ENCODE data around the gene C6orf136. TPM values are rescaled to one million over a fixed set of nuclear protein-coding genes. Genes with fewer than 3 reads are reported as not detected.

C6orf136 gene
- total RNA-seq, 2 experiments from 2014 or later = 32.5 to 33.9 TPM

DNA sequence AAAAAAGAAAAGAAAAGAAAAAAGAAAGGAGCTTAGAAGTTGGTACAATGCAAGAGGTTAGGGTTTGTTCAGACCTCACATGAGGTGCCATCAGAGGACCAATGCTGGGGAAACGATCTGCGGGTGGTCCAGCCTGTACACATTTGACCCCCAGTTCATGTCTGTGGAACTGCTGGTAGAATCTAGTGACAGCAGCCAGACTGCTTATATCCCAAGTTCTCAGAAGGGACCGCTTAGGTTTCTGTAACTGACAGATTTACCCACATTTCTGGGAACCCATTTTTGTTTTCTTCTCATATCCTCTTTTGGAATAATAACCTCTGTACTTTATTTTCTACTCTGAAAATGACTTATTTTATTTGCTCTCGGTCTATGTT is 34.8 kb downstream of the C6orf136 start:
- H3K9me3 Mint-ChIP-seq (ENCODE audit: low read depth) = no peaks in the 10 kb centered on the region
- peaks cover 25% of the 10 kb centered on the region for H3K4me1 Mint-ChIP-seq
- peak; percentile 56 for DNase-seq
- peaks cover 80% of the 10 kb centered on the region for H3K36me3 Mint-ChIP-seq
- peak overlapping the region; percentile 90 for H3K27ac Mint-ChIP-seq
- no peaks in the 10 kb centered on the region for H3K27me3 Mint-ChIP-seq
- ATAC-seq = no peak
- H3K4me3 Mint-ChIP-seq = peak overlapping the region; percentile 90
- CTCF ChIA-PET = interaction anchor here (0.9 to 23.7 kb wide), 8 partner anchors 10 to 398 kb away, joined by 3 to 936 read pairs (median 3); partner anchors contain the start of genes DHX16, FLOT1, MDC1 and TUBB

DNA sequence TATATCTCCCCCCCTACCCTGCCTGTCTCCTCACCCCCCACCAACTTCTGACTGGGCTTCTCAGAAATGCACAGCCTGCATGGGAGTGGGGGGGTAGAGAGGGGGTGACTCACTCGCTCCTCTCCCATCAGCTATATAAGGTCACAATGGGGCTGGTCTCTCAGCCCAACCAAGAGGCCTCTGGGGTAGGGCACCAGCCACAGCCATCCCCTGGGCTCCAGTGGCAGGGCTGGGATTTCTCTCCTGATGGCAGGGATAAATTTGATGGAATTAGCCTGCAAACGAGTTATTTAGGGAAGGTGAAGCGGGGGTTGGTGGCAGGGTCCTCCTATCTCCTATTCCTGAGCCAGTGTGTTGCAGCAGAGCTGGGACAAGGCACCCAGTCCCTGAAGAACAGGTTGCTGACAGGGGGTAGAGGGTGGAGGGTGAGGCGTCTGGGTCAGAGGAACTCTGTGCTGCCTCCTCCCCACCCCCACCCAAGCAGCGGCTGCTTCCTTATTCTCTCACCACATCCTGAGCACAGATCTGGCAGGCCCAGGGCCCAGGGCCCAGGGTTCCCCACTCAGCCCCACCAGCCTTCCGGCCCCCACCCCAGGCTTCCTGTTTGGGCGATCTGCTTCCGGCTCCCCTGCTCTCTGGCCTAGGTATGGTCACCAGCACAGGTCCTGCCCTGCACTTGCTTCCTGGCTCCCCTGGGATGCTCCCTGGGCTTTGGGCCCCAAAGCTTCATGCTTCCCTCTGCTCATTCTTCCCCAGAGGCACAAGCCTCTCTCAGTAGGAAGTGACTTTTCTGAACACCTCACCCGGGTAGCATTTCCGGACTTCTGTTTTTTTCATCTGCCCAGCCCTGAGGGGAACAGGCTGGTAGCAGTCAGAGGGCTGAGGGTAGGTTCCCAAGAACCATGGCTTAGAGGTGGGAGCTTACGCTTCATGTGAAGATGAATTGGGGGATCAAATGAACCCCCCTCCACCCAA is 35.5 kb downstream of the C6orf136 start:
- ATAC-seq (peak; percentile 59), DNase-seq (peak; percentile 97)
- no peaks in the 10 kb centered on the region for H3K9me3 Mint-ChIP-seq (ENCODE audit: low read depth)
- peak overlapping the region; percentile 90 for H3K4me3 Mint-ChIP-seq
- H3K27ac Mint-ChIP-seq = peak overlapping the region; percentile 90
- no peaks in the 10 kb centered on the region for H3K27me3 Mint-ChIP-seq
- H3K36me3 Mint-ChIP-seq = peaks cover 74% of the 10 kb centered on the region
- CTCF ChIA-PET = interaction anchor here (0.9 to 23.7 kb wide), 5 partner anchors 10 to 56 kb away, joined by 3 to 936 read pairs (median 3); partner anchors contain the start of genes DHX16, FLOT1, MDC1 and TUBB
- peaks cover 22% of the 10 kb centered on the region for H3K4me1 Mint-ChIP-seq

DNA sequence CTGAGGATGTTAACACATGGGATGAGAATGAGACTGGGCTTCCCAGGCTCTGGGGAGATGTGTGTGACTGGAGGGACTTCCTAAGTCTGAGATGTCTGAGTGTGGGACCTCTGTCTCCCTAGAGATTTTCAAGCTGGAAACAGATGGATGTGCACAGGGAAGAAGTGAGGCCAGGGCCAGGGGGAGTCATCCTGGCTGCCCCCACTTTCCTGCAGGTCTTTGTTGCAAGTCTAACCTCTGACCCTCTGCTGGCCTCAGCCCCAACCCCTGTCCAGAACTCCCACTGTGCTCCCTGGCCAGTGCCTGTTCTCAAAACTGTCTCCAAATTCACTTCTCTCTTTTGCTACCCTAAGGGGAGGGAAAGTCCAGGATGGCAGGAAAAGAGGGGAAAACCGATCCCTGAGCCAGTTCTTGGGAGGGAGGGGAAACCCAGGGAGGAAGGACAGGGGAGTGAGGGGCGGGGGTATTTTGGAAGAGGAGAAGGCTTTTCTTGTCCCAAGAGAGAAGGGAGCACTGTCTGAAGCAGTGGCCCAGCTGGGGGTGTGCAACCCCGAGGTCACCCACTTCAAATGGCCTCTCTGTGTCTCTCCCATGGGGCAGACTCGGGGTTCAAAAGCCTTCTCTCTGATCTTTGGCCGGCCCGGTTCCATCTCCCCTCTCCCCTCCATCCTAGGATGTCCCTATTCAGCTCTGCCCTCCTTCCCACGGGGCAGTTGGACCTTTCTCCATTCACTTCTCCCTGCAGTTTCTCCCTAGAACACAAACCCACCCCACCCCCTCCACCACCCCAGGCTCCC is 36.4 kb downstream of the C6orf136 start:
- peak; percentile 49 for DNase-seq

DNA sequence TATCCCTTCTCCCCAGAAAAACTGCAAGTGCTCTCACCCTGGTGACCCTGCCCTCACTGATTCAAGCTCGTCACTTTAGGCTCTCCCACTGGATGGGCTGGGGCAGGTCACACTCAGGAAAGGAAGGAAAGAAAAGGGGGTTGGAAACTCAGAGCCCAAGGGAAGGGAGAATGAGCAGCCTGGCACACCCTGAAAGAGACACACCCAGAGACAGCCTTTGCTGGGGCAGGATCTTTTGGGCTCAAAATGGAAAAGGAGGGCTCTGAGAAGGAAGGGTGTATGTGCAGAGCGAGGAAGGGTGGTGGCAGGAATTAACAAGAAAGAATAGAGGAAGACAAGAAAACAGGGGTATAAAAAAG is 37.0 kb downstream of the C6orf136 start:
- Mint-ChIP-seq H3K27ac (peak overlapping the region; percentile 90), H3K9me3 (ENCODE audit: low read depth) (no peaks in the 10 kb centered on the region), H3K4me3 (peak overlapping the region; percentile 90), H3K36me3 (peaks cover 68% of the 10 kb centered on the region), H3K4me1 (peaks cover 32% of the 10 kb centered on the region), H3K27me3 (no peaks in the 10 kb centered on the region)
- ATAC-seq = no peak
- CTCF ChIA-PET = interaction anchor here (0.8 to 23.7 kb wide), 5 partner anchors 9 to 69 kb away, joined by 3 to 936 read pairs (median 8); partner anchors contain the start of genes DHX16, FLOT1, MDC1 and TUBB
- DNase-seq = no peak

More for the DNA sequence above, 36.4 kb downstream of the C6orf136 start:
- no peaks in the 10 kb centered on the region for H3K9me3 Mint-ChIP-seq (ENCODE audit: low read depth)
- H3K27ac Mint-ChIP-seq = peak overlapping the region; percentile 90
- CTCF ChIA-PET = interaction anchor here (0.8 to 23.7 kb wide), 3 partner anchors 11 to 68 kb away, joined by 3 to 936 read pairs (median 8); partner anchors contain the start of genes DHX16, FLOT1, MDC1 and TUBB
- H3K36me3 Mint-ChIP-seq = peaks cover 72% of the 10 kb centered on the region
- ATAC-seq = no peak
- no peaks in the 10 kb centered on the region for H3K27me3 Mint-ChIP-seq
- H3K4me3 Mint-ChIP-seq = peak overlapping the region; percentile 90
- peaks cover 31% of the 10 kb centered on the region for H3K4me1 Mint-ChIP-seq

DNA sequence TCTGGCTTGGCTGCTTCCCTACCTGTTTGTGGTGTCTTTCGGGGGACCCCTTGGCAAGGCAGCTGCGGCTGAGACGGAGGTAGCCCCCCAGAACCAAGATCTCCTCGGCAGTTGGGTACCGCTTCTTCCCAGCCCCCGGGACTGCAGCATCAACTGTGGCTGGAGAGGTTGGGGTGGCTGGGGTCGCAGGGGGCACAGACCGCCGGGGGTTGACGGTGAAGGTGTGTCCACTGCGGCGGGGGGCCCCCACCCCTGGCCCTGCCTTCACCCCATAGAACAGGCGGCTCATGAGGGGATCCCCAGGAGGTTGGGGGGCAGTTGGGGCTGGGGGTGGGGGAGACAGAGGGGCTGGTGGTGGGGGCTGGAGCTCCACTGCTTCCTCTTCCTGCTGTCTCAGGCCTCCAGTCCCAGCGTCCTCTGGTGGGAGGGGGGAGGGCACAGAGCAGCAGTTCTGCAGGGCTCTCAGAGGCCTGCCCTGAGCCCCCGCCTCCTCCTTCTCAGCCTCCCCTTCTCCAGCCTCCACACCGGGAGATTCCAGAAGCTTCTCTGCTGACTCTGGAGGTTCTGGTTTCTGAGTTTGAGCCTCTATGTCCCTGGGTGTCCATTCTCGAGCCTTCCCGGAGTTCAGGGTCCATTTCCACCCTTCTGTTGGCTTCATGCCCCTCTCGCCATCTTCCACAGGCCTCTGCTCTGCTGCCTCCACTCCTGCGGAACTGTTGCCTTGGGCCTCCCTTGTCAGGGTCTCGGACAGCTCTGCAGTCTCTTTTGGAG is 37.6 kb downstream of the C6orf136 start:
- DNase-seq (peak; percentile 86), ATAC-seq (peak; percentile 6)
- Mint-ChIP-seq H3K9me3 (ENCODE audit: low read depth) (no peaks in the 10 kb centered on the region), H3K4me1 (peaks cover 34% of the 10 kb centered on the region), H3K27ac (peak overlapping the region; percentile 90), H3K36me3 (peaks cover 62% of the 10 kb centered on the region), H3K27me3 (no peaks in the 10 kb centered on the region), H3K4me3 (peak overlapping the region; percentile 90)
- CTCF ChIA-PET = interaction anchor here (1.3 to 23.7 kb wide), 5 partner anchors 10 to 42 kb away, joined by 4 to 936 read pairs (median 8); partner anchors contain the start of genes DHX16, FLOT1, MDC1 and TUBB

DNA sequence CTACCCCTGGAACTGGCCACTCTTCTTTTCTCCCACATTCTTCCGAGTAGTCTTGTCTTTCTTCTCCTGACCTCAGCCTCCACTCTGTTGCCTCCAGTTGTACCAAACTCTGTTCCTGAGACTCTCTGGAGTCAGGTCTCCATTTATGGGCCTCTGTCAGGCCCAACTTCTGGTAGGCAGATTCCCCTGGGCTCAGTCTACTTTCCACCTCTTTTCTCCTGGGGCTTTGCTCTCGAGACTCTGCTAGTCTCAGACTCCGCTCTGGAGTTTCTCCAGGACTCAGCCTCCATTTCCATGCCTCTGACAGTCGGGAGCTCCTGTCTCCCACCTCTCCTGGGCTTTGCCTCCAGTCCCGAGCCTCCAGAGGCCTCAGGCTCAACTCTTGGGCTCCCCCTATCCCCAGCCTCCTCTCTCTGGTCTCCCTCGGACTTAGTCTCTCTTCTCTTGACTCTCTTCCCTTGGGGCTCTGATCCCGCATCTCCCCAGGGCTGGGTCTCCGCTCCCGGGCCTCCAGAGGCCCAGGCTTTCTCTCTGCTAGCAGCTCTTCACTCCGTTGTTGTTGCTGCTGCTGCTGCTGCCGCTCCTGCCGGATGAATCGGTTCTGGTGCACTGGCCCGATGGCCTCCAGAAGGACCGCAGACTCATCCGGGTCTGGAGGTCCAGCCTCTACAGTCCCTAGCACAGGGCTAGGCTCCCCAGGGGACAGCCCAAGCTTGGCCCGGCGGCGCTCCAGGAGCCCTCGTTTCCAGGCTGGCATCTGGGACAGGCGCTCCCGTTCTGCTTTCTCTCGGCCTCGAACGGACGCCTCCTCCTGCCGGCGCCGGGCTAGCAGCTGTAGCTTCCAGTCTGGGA is 38.5 kb downstream of the C6orf136 start:
- H3K4me1 Mint-ChIP-seq = peaks cover 35% of the 10 kb centered on the region
- DNase-seq (peak; percentile 65), ATAC-seq (no peak)
- peak overlapping the region; percentile 90 for H3K4me3 Mint-ChIP-seq
- no peaks in the 10 kb centered on the region for H3K27me3 Mint-ChIP-seq
- CTCF ChIA-PET = interaction anchor here (1.2 to 23.7 kb wide), 6 partner anchors 11 to 41 kb away, joined by 3 to 936 read pairs (median 6); partner anchors contain the start of genes DHX16, FLOT1, MDC1 and TUBB
- no peaks in the 10 kb centered on the region for H3K9me3 Mint-ChIP-seq (ENCODE audit: low read depth)
- H3K36me3 Mint-ChIP-seq = peaks cover 54% of the 10 kb centered on the region
- peak overlapping the region; percentile 87 for H3K27ac Mint-ChIP-seq

DNA sequence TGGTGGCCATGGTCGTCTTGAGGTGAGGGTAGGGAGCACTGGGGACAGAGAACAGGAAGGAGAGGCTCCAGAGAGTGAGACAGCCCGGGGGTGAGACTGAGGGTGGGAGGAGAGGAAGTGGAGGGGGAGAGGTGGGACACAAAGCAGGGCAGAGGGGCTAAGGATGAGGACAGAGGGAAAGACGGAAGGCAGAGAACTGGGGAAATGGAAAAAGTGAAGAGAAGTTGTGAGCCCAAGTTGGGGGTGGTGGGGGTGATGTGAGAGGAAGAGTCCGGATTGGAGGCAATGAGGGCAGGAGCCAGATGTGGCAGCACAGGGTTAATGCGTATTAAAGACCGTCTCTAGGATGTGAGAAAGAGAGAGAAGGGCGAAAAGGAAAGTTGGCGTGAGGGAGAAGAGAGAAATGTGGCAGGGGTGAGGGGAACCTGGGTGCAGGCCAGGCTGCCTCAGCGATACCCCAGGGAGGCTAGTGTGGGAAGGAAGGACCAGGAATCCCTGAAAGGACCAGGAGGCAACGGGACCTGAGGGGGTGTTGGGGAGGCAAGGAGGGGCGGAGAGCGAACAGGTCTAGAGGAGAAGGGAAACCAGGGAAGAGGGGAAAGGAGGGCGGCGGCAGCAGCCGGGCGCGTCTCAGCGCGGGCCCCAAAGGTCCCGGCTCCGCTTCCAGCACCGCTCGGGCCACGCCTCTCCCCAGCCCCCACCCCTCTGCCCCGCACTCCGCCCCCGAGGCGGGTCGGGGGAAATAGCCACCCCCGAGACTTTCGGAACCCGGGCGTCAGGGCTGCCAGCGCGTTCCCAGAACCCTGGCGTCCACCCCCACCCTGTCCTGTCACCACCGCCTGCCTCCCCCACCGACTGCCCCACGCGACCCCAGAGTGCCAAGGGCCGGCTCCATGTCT is 39.3 kb downstream of the C6orf136 start, which contains the start of gene PPP1R18:
TSS of gene PPP1R18 (minus strand) at position 637 of the 899 bp plus-strand sequence. CDS start at position 10, 627 bp downstream.
- Mint-ChIP-seq H3K27me3 (no peaks in the 10 kb centered on the region), H3K9me3 (ENCODE audit: low read depth) (no peaks in the 10 kb centered on the region), H3K36me3 (peaks cover 47% of the 10 kb centered on the region), H3K4me3 (peak within 1 kb of the TSS; percentile 90), H3K27ac (peak within 1 kb of the TSS; percentile 87), H3K4me1 (peaks cover 34% of the 10 kb centered on the region)
- ATAC-seq = peak; percentile 43
- DNase-seq = peak; percentile 89
- CTCF ChIA-PET = interaction anchor here (1.2 to 23.7 kb wide), 4 partner anchors 14 to 40 kb away, joined by 3 to 936 read pairs (median 6); partner anchors contain the start of genes DHX16, FLOT1, MDC1 and TUBB

DNA sequence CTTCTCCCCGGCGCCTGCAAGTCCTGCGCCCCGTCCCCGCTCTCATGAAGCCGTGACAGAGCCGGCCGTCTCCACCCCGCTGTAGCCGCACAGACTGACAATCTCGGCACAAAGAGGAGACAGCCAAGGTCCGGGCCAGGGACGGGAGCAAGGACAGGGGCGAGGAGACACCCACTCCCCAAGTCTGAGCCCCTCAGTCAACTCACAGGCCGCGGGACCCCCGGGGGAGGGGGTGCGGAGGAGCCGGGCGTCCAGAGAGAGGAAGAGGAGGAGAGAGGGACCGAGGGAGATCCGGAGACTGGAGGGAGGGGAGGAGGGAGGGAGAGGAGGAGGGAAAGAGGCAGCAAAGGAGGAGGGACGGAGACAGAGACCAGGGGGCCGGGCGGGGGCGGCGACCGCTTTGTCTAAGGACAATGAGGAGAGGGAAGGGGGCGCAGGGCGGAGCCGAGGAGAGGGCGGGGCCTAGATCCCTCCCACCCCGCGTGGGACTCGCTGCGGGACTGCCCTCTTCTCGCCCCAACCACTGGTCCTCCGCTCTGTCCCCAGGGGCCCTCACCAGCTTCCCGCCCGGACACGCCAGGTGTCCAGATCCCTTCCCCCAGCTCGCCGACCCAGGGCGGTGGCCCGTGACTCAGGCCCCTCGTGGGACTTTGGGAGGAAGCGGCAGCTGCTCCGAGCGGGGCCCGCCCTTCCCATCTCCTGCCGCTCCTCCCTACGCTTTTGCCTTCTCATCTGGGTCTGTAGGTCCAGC is 40.1 kb downstream of the C6orf136 start:
- Mint-ChIP-seq H3K36me3 (peaks cover 40% of the 10 kb centered on the region), H3K4me3 (peak overlapping the region; percentile 90), H3K27me3 (no peaks in the 10 kb centered on the region), H3K4me1 (peaks cover 38% of the 10 kb centered on the region), H3K9me3 (ENCODE audit: low read depth) (no peaks in the 10 kb centered on the region), H3K27ac (peak overlapping the region; percentile 87)
- CTCF ChIA-PET = interaction anchor here (0.6 to 4.9 kb wide), 9 partner anchors 8 to 72 kb away, joined by 3 to 23 read pairs (median 7); partner anchors contain the start of genes MDC1 and TUBB
- ATAC-seq (peak; percentile 37), DNase-seq (peak; percentile 88)

DNA sequence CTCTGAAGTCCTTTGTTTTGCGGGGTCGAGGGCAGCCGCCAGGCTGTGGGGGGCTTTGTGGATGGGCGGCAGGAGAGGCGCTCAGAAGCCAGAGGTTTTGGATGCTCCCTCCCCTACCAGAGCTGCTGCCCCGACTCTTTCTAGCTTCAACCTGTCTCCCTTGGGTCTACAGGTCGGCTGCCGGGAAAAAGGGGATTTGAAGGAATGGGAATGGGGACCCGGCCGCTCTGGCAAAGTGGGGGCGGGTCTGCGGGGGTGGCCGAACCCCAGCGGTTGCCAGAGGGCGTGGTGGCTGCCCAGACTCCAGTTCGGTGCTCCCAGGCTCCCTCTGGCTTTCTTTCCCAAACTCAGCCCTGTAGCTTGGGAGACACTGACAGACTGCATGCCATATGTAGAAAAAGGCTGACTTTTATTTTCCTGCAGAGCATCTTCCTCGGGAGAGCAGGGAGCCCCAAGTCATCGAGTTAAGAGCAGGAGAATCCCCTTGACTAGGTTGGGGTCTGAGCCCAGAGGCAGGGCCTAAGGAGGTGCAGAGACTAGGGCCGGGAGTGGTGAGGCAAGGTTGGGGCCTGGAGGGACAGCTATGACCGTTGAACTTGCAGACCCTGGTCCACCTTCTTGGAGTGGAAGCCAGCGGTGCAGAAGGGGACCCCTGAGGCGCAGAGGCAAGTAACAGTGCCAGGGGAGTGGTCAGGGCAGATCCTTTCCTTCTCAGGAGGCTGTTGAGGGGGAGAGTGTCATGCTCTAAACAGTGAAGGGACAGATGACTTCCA is 40.9 kb downstream of the C6orf136 start:
- DNase-seq (no peak), ATAC-seq (no peak)
- CTCF ChIA-PET = interaction anchor here (0.6 to 4.9 kb wide), 11 partner anchors 9 to 226 kb away, joined by 3 to 23 read pairs (median 7); partner anchors contain the start of genes MDC1, MRPS18B, PPP1R10 and TUBB
- Mint-ChIP-seq H3K4me1 (peaks cover 40% of the 10 kb centered on the region), H3K27ac (peak overlapping the region; percentile 87), H3K9me3 (ENCODE audit: low read depth) (no peaks in the 10 kb centered on the region), H3K27me3 (no peaks in the 10 kb centered on the region), H3K4me3 (peak overlapping the region; percentile 90), H3K36me3 (peaks cover 34% of the 10 kb centered on the region)
